ENCODE measurements around the gene OGFOD1.

DNA sequence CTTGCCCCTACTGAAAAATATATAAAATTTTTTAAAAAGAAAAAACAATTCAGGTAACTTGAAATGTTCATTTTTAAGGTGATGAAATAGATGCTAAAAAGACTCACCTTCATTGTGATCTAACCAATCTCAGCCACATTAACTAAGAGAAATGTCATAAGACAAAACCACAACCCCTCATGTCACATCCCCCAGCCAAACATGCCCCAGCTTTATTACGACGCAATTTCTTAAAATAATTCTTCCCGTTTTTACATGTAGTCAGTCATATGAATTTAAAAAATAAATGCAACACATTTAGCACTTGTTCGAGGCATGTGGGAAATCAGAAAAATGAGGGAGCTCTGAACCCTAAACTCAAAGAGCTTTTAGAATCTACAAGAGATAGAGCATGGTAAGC is 35.5 kb upstream of the OGFOD1 start:
- TF ChIP-seq, protein P1, sequence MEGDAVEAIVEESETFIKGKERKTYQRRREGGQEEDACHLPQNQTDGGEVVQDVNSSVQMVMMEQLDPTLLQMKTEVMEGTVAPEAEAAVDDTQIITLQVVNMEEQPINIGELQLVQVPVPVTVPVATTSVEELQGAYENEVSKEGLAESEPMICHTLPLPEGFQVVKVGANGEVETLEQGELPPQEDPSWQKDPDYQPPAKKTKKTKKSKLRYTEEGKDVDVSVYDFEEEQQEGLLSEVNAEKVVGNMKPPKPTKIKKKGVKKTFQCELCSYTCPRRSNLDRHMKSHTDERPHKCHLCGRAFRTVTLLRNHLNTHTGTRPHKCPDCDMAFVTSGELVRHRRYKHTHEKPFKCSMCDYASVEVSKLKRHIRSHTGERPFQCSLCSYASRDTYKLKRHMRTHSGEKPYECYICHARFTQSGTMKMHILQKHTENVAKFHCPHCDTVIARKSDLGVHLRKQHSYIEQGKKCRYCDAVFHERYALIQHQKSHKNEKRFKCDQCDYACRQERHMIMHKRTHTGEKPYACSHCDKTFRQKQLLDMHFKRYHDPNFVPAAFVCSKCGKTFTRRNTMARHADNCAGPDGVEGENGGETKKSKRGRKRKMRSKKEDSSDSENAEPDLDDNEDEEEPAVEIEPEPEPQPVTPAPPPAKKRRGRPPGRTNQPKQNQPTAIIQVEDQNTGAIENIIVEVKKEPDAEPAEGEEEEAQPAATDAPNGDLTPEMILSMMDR (conservative IDR thresholded peaks at IDR 0.05; ENCODE audit: low read length) = no peak
- no peak for TF ChIP-seq EZH2phosphoT487 (IDR thresholded peaks at IDR 0.05; ENCODE audit: borderline replicate concordance, low read depth, low read length)

Measured in OCI-LY7 (cell line).